Glomerular visceral epithelial cell (primary cell): Measurements from ENCODE around the gene OMP.
A peak's percentile ranks its signal among the peaks of the same experiment; 100 is the strongest.

ENCODE experiments used
- DNase-seq: peaks from one replicate; pipeline ENCODE4 v3.0.0-alpha.2; 2016; ENCODE audit errors: extremely low spot score

OMP gene

DNA sequence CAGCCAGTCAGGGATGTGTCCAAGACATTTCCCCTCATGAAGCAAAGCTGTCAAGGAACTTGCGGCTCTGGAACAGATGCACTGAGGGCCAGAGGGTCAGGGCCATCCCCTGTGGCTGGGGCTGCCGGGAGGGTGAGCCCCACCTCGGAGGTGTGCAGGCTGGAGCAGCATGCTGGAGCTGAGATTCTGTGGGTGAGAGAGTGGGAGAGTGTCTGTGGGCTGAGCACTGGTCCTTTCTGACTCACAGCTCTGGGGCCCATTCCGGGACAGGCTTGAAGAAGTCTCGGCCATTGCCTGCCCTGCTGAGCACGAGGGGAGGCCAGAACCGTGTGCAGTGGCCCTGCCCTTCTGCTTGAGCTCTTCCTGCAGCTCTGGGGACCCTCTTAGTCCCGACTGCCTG is 2.1 kb downstream of the OMP start:
- peak; percentile 47 for DNase-seq

DNA sequence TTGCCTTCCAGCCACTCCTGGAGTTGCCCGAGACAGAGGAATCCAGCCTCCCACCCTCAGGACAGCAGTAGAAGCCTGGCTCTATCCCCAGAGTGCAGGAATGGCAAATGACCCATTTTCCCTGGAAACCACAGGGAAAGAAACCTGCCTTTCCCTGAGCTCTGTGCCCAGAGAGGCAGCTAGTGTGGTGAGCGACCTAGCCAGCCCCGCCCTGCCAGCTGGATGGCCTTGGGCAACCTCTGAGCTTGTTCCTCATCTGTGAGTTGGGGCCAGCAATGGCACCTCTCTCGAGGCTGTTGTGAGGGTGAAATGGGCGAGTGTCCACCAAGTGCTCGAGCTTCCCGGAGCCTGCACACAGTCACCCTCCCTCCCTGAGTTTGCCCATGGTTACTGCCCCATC is 3.7 kb downstream of the OMP start:
- DNase-seq: peak; percentile 51

GRCh38 chr11:77106759-77107158 is 4.1 kb downstream of the OMP start:
- no peak for DNase-seq

- peak; percentile 96 for DNase-seq
Measured at GRCh38 chr11:77107950-77108349, 5.3 kb downstream of the OMP start.

DNA sequence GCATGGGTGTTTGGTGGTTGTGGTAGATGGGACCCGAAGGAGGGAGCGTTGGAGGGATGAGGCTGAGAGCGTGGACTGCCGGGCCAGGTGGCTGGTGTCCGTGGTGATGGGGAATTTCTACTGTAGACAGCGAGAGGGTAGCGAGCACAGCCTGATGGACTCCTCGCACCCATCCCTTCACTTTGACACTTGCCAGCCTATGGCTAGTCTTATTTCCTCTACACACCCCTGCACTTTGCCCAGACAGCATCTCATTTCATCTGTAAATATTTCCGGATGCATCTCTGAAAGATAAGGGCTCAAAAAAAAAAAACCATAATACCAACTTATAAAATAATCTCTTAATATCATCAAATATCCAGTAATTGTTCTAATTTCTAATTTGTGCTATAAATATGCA is 5.8 kb downstream of the OMP start:
- DNase-seq: no peak

DNA sequence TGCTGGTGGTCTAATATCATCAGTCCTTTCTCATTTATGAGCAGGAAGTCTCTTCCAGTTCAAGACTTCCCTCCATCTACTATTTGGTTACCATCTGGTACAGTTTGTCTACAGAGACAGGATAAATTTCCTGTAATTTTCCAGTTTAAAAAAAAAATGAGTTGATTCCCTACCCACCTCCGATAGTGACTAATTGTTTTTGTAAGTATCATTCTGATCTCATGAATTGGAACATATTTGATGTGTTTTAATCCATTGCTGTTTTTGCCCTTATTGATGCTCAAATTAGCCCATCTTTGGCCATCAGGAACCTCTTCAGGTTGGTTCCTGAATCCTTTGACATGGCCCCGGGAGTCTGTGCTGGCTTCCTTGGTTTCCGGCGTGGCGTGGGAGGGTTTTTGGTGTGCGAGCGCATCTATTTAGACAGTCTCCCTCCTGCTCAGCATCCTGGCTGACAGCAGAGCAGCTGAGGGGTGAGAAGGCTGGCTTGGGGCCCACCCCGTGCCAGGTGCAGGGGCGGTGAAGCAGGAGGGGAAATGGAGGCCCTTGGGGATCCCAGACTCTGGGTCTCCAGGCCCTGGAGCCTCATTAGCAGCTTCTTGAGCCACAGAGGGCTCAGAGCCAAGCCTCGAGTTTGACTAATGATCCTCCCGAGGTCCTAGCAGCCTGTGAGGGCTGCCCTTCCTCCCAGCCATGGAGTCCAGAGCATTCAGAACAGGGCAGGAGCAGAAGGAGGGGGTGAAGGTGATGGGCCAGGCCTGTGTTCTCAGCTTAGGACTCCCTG is 6.8 kb downstream of the OMP start:
- DNase-seq: peak; percentile 68

DNA sequence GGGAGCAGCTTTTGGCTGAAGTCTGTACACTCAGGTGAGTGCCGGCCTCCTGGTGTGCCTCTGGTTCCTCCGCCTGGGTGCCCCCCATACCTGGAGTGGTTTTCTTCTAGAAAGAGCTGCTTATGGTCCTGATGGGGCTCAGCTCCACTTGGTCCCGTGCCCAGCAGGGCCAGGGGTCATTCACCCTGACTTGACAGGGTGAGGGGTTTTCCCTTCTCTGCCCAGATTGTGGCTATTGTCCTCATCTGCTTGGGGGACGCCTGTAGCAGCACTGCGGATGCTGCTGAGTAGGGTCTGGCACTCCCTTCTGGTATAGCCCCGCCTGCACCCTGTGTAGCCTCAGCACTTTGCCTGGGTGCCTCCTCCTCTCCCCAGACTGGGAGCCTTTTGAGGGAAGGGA is 8.2 kb downstream of the OMP start:
- no peak for DNase-seq

- DNase-seq: no peak
Measured at GRCh38 chr11:77111277-77111676, 8.6 kb downstream of the OMP start.

DNA sequence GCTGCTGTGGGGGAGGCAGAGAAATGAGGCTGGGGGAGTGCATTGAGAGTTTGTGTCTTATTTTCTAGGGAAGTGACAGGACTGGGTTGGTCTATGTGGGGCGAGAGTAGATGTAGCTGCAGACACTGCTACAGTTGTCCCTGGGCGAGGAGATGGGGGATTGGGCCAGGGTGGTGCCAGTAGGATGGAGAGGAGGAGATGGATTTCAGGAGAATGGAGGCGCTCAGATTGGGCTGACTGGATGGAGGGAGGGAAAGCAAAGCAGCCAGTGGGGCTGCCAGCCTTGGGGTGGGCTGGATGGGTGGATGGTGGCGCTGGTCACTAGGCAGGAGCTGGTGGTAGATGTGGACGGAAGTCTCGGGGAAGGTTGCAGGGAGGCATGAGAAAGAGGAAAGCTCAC is 9.3 kb downstream of the OMP start:
- no peak for DNase-seq

GRCh38 chr11:77112641-77113381 is 10.2 kb downstream of the OMP start:
- DNase-seq: no peak

DNA sequence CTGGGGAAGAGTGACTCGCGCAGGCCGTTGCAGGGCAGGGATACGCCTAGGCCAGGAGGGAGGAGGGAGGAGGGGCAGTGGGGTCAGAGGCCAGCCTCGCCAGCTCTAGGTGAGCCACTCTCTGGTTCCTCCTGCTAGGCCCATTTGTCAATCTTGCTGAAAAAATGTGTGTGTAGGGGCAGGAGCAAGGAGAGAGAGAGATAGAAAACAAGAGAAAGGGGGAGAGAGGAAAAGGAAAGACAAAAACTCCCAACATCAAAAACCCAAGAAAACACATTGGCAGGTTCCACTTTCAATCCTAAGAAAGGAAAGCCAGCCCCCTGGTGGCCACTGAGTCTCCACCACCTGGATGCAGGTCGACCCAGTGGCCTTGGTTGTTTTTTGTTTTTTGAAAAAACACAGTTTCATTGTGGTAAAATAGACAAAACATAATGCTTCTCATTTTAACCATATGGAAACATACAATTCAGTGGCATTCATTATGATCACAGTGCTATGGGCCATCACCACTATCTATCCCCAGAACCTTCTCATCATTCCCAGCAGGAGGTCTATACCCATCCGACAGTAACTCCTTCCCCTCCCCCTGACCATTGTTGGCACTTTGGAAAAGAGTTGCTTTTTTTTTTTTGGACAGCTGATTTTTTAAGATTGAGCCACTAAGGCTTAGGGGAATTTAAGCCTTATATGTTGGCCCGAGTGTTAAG is 10.9 kb downstream of the OMP start:
- peak; percentile 43 for DNase-seq

DNA sequence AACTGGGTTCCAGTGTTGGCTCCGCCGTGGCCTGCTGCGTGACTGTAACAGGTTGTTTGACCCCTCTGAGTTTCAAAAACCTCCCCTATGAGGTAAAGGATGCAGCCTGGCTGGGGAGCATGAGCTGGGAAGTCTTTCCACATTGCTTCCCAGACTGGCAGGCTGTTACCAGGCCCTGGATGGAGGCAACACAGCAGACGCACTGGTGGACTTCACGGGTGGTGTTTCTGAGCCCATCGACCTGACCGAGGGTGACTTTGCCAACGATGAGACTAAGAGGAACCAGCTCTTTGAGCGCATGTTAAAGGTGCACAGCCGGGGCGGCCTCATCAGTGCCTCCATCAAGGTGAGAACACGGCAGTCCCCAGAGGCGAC is 11.4 kb downstream of the OMP start:
- DNase-seq: no peak

GRCh38 chr11:77115181-77115611 is 12.6 kb downstream of the OMP start:
- DNase-seq: no peak

DNA sequence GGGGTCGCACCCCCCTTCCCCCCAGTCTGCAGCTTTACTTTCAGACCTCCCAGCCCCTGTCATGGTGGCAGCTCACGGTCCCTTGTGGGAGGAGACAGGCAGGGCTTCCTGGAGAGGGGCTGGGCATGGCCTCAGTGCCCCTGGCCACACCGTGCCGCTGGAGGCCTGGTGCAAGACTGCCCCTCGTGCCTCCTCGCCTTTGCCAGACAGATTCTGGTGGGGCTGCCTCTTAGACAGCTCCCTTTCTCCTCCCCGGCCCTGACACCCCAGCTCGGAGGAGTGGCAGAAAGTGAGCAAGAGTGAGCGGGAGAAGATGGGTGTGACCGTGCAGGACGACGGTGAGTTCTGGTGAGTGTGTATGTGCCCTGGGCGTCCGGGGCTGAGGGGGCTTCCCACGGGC is 13.3 kb downstream of the OMP start:
- no peak for DNase-seq

DNA sequence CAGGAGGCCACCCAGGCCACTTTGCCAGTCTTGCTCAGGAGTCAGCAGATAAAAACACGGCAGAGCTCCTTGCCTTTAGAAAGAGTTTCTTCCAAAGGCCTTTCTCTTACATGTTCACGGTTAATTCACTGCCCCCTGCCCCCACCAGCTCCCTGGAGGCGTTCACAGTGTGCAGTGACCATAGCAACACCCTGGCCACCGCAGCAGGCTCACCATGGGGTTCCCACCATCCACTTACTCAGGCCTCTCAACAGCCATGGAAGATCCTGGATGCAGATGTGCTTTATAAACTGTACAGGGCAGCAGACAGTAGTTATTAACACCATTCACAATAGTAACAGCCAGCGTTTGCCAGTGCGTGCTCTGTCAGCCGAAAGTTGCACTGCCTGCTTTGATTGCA is 14.9 kb downstream of the OMP start:
- no peak for DNase-seq

DNA sequence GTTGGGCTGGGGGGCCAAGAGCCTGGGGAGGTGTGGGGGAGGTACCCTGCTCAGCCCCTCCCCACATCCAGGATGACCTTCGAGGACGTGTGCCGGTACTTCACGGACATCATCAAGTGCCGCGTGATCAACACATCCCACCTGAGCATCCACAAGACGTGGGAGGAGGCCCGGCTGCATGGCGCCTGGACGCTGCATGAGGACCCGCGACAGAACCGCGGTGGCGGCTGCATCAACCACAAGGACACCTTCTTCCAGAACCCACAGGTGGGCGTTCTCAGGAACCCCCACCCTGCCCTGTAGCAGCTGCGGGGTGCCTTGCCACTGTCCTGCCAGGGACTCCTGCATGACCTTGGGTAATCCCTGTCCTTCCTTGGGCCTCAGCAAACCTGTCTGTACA is 15.4 kb downstream of the OMP start:
- no peak for DNase-seq

- DNase-seq: no peak
Measured at GRCh38 chr11:77118971-77119370, 16.3 kb downstream of the OMP start.

- DNase-seq: no peak
Measured at GRCh38 chr11:77119531-77119936, 16.9 kb downstream of the OMP start.

GRCh38 chr11:77120571-77120970 is 17.9 kb downstream of the OMP start:
- no peak for DNase-seq

- no peak for DNase-seq
Measured at GRCh38 chr11:77121096-77121640, 18.5 kb downstream of the OMP start.

DNA sequence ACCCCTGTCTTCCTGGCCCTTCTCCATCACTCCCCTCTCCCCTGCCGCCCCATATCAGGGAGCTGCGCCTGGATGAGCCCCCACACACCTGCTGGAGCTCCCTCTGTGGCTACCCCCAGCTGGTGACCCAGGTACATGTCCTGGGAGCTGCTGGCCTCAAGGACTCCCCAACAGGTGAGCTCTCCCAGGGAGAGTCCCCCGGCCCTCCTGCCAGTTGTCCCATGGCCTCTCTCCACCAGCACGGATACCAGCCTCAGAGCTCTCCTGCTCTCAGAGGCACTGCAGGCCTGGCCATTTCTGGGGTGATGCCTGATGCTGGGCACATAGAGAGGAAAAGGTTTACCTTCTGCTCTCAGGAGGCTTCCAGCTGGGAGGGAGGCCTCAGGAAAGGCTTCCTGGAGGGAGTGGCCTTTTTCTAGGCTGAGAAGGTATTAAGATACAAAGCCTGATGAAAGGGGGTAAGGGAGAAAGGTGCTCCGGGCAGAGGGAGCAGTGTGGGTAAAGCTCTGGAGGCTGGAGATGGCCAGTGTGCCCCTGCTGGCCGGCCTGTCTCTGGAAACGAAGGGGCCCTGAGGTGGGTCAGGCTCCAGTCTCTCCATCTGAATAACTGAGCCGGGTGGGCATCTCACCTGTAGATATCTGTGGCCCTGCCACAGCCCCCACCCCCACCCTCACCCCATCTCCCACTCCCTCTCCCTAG is 19.4 kb downstream of the OMP start:
- DNase-seq: no peak
